ACHN (cell line): ENCODE results near the gene KIF21A.
"Not testable (repeated sequence)": the region's sequence is repeated elsewhere in the genome, so short reads cannot be mapped to it uniquely, and the experiment has no call there.

Source experiments
- DNase-seq: peaks from one replicate; pipeline ENCODE4 v3.0.0-alpha.2; 2015
- in situ Hi-C: cut with HindIII; loops from 2 replicates; pipeline ENCODE4 v1.10.0; 2017; ENCODE audit warnings: low sequenced_read_pairs, low pct_ligation_motif_present, low pct_unique_long_range_greater_than_20kb

KIF21A gene

GRCh38 chr12:39443081-39443928, at the start of gene KIF21A:
Gene KIF21A (minus strand): TSS chr12:39443120. CDS start chr12:39442970, 150 bp downstream.
- DNase-seq, result peak; percentile 99
- in situ Hi-C loops, result no loop called here

GRCh38 chr12:39490500-39491282, 47.8 kb upstream of the KIF21A start:
- in situ Hi-C loops, result no loop called here
- peak; percentile 20 for DNase-seq

GRCh38 chr12:39483597-39483996, 40.7 kb upstream of the KIF21A start:
- DNase-seq, result no peak
- in situ Hi-C loops, result no loop called here

- in situ Hi-C loops, result no loop called here
- no peak for DNase-seq
Observed at GRCh38 chr12:39483042-39483441, 40.1 kb upstream of the KIF21A start.

- in situ Hi-C loops, result no loop called here
- DNase-seq, result no peak
Observed at GRCh38 chr12:39476894-39477293, 34.0 kb upstream of the KIF21A start.

- in situ Hi-C loops, result no loop called here
- no peak for DNase-seq
Observed at GRCh38 chr12:39476121-39476520, 33.2 kb upstream of the KIF21A start.

GRCh38 chr12:39475136-39475535, 32.2 kb upstream of the KIF21A start:
- in situ Hi-C loops, DNase-seq: not testable (repeated sequence)

- peak; percentile 19 for DNase-seq
- in situ Hi-C loops, result no loop called here
Observed at GRCh38 chr12:39467432-39467870, 24.5 kb upstream of the KIF21A start.

- in situ Hi-C loops, result no loop called here
- DNase-seq, result no peak
Observed at GRCh38 chr12:39464976-39465695, 22.2 kb upstream of the KIF21A start.

- in situ Hi-C loops, result no loop called here
- no peak for DNase-seq
Observed at GRCh38 chr12:39461059-39461458, 18.1 kb upstream of the KIF21A start.

GRCh38 chr12:39459027-39459434, 16.1 kb upstream of the KIF21A start:
- DNase-seq, result no peak
- in situ Hi-C loops, result no loop called here

- DNase-seq, result no peak
- in situ Hi-C loops, result no loop called here
Observed at GRCh38 chr12:39451977-39452376, 9.1 kb upstream of the KIF21A start.

GRCh38 chr12:39448038-39448437, 5.1 kb upstream of the KIF21A start:
- in situ Hi-C loops, result no loop called here
- no peak for DNase-seq

GRCh38 chr12:39443929-39444209, 949 bp upstream of the KIF21A start:
- DNase-seq, result no peak
- in situ Hi-C loops, result no loop called here

- no peak for DNase-seq
Observed at GRCh38 chr12:39442831-39443080, 164 bp downstream of the KIF21A start.

GRCh38 chr12:39441963-39442830, 723 bp downstream of the KIF21A start:
- peak; percentile 68 for DNase-seq
- in situ Hi-C loops, result no loop called here

More at GRCh38 chr12:39442831-39443080, 164 bp downstream of the KIF21A start:
- in situ Hi-C loops, result no loop called here

- no peak for DNase-seq
- in situ Hi-C loops, result no loop called here
Observed at GRCh38 chr12:39441189-39441962, 1.5 kb downstream of the KIF21A start.

- in situ Hi-C loops, result no loop called here
- DNase-seq, result peak; percentile 45
Observed at GRCh38 chr12:39440781-39441180, 2.1 kb downstream of the KIF21A start.
